AG09309 (cell line): ENCODE measurements around the gene SMARCD1.

ENCODE experiments used
- DNase-seq: peaks from one replicate; pipeline ENCODE4 v3.0.0-alpha.2; 2010; ENCODE audit warnings: low read depth
- H3K4me3 ChIP-seq: 2 replicates; pipeline ENCODE4 v1.5.1; 2011; ENCODE audit warnings: mild to moderate bottlenecking, low read depth, low read length, moderate library complexity; ENCODE audit not compliant: control insufficient read depth
- TF ChIP-seq, protein P1 (sequence below): IDR thresholded peaks from 2 replicates; pipeline ENCODE4 v1.5.1; 2011; ENCODE audit warnings: mild to moderate bottlenecking, low read depth, low read length, inconsistent platforms; ENCODE audit not compliant: insufficient read depth, control insufficient read depth; ENCODE audit errors: missing control alignments

Gene SMARCD1

GRCh38 chr12:50084775-50085614 is at the start of gene SMARCD1:
SMARCD1 (plus strand) TSS chr12:50085342; CDS start chr12:50085370, 28 bp downstream.
- H3K4me3 ChIP-seq, result peak within 1 kb of the TSS; percentile 74
- TF ChIP-seq, protein P1, sequence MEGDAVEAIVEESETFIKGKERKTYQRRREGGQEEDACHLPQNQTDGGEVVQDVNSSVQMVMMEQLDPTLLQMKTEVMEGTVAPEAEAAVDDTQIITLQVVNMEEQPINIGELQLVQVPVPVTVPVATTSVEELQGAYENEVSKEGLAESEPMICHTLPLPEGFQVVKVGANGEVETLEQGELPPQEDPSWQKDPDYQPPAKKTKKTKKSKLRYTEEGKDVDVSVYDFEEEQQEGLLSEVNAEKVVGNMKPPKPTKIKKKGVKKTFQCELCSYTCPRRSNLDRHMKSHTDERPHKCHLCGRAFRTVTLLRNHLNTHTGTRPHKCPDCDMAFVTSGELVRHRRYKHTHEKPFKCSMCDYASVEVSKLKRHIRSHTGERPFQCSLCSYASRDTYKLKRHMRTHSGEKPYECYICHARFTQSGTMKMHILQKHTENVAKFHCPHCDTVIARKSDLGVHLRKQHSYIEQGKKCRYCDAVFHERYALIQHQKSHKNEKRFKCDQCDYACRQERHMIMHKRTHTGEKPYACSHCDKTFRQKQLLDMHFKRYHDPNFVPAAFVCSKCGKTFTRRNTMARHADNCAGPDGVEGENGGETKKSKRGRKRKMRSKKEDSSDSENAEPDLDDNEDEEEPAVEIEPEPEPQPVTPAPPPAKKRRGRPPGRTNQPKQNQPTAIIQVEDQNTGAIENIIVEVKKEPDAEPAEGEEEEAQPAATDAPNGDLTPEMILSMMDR, result peak; percentile 54
- DNase-seq, result peak; percentile 60

GRCh38 chr12:50038336-50038735 is 46.8 kb upstream of the SMARCD1 start:
- no peak for DNase-seq
- TF ChIP-seq, protein P1, result no peak
- no peak overlapping the region for H3K4me3 ChIP-seq

- H3K4me3 ChIP-seq, result no peak overlapping the region
- no peak for DNase-seq
- TF ChIP-seq, protein P1, result peak; percentile 85
Observed at GRCh38 chr12:50039151-50039835, 45.8 kb upstream of the SMARCD1 start.

DNA sequence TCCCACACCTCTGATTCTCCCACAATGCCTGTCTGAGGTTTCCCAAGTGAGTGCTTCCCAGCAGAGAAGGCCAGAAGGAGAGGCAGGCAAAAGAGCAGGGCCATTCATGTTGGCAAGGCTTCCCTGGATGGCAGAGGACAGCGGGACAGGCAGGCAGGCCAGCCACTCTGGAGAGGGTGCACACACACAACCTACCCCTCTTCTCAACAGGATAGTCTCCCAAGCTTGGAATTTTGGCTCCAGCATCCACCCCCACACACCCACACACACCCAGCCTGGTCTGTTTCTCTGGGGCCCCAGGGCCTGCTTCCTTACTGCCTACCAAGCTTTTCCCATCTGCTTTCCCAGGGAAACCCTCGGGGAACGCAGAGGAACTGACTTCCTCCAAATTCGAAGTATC is 44.5 kb upstream of the SMARCD1 start:
- no peak overlapping the region for H3K4me3 ChIP-seq
- TF ChIP-seq, protein P1, result no peak
- DNase-seq, result no peak

GRCh38 chr12:50041062-50041860 is 43.9 kb upstream of the SMARCD1 start:
- H3K4me3 ChIP-seq, result no peak overlapping the region
- no peak for DNase-seq
- TF ChIP-seq, protein P1, result no peak

- TF ChIP-seq, protein P1, result no peak
- DNase-seq, result no peak
- no peak overlapping the region for H3K4me3 ChIP-seq
Observed at GRCh38 chr12:50041962-50042361, 43.2 kb upstream of the SMARCD1 start.
